HepG2 (cell line): ENCODE data around the gene ZNF507.

Experiments used
- BATF2 ChIP-seq: sonication (generic); formaldehyde crosslinking; IDR thresholded peaks from 2 replicates; pipeline ENCODE4 v1.8.0; 2022; ENCODE audit warnings: mild to moderate bottlenecking, missing genetic modification reagents, moderate library complexity
- CTCF ChIP-seq: sonication (generic); formaldehyde crosslinking; IDR thresholded peaks from 2 replicates; pipeline ENCODE4 v1.5.0; 2020; ENCODE audit warnings: mild to moderate bottlenecking, missing genetic modification reagents, moderate library complexity
- HDAC2 ChIP-seq: sonication (generic); formaldehyde crosslinking; IDR thresholded peaks from 2 replicates; pipeline ENCODE4 v1.4.0; 2020; ENCODE audit warnings: missing genetic modification reagents

GRCh38 chr19:32336259-32337083 lies 8.9 kb upstream of the ZNF507 start:
- TF ChIP-seq HDAC2 (CRISPR knock-in tag) = no peak
- no peak for TF ChIP-seq BATF2
- TF ChIP-seq CTCF (CRISPR knock-in tag) = peak; percentile 56
